ENCODE measurements around the gene NAT9. TPM values are rescaled to one million over a fixed set of nuclear protein-coding genes. Genes with fewer than 3 reads are reported as not detected.

NAT9 gene
- polyA plus RNA-seq, 1 experiment: 33.6 TPM

DNA sequence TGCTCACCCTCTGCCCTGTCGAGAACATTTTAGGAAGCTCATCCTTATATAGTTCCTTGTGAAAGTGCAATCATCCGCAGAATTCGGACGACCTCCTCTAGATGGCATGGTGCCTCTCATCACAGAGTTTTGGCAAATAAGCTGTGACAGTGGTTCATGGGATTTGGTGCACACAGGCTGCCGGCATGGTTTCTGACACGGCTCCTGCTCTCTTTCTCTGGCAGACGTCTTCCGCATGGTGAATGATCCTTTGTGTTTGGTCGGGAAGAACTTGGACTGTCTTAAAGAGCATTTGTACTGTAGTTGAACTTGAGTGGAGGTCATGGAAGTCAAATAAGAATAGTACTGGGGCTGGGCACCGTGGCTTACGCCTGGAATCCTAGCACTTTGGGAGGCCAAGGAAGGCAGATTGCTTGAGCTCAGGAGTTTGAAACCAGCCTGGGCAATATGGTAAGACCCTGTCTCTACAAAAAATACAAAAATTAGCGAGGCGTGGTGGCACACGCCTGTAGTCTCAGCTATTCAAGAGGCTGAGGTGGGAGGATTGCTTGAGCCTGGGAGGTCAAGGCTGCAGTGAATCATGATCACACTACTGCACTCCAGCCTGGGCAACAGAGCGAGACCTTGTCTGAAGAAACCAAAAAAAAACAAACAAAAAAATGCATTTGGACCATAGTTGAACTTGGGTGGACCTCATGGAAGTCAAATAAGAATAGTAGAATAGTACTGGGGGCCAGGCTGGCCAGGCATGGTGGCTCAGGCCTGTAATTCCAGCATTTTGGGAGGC, 34.7 kb upstream of the NAT9 start:
- DNase-seq (ENCODE audit: low read depth, low spot score): no peak
- CTCF ChIA-PET: interaction anchor here (1.2 kb wide), 2 partner anchors 19 kb away, joined by 4 read pairs; no protein-coding TSS in a partner anchor
- POLR2A ChIA-PET: no interaction called here
- Histone ChIP-seq H3K9me3 (ENCODE audit: control insufficient read depth, insufficient read depth, low read length) (no peaks in the 10 kb centered on the region; the same call in 1 of the 2 replicates), H3K27me3 (ENCODE audit: control insufficient read depth, insufficient read depth, low read length) (no peaks in the 10 kb centered on the region), H3K4me3 (ENCODE audit: low read depth, low read length) (no peak overlapping the region), H3K27ac (ENCODE audit: low read depth, low read length) (no peak overlapping the region)
- TF ChIP-seq, protein P1, sequence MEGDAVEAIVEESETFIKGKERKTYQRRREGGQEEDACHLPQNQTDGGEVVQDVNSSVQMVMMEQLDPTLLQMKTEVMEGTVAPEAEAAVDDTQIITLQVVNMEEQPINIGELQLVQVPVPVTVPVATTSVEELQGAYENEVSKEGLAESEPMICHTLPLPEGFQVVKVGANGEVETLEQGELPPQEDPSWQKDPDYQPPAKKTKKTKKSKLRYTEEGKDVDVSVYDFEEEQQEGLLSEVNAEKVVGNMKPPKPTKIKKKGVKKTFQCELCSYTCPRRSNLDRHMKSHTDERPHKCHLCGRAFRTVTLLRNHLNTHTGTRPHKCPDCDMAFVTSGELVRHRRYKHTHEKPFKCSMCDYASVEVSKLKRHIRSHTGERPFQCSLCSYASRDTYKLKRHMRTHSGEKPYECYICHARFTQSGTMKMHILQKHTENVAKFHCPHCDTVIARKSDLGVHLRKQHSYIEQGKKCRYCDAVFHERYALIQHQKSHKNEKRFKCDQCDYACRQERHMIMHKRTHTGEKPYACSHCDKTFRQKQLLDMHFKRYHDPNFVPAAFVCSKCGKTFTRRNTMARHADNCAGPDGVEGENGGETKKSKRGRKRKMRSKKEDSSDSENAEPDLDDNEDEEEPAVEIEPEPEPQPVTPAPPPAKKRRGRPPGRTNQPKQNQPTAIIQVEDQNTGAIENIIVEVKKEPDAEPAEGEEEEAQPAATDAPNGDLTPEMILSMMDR (IDR thresholded peaks at IDR 0.05; ENCODE audit: low read depth, low read length): no peak

DNA sequence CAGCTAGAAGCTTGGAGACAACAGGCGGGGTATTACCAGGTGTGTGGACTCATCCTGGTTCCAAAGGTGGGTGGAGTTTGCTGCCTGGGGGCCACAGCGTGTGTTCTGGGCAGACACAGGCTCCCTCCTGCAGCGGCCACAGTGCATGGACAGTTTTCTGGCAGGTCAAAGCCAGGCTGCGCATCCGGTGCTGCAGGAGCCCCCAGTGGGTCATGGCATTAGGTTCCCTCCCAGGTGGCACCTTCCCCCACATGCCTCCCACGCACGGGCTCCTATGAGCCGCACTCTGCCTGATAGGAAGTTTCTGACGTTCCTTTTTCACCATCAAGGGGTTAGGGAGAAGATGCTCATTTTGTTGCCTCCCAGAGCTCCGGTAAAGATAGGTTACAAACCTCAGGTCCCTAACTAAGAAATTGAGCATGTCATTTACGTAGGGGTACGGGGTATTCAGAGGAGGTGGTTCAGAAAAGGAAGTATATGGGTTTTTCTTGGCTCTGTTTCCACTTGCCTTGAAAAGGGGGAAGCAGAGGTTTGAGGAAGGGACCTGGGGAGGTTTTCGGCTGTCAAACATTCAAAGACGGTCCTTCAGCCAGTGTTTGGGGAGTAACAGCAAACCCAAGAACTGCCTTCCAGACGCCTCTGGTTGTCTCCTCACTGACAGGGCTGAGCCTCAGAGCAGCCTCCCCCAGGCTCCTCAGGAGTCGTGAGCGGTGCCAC, 32.7 kb upstream of the NAT9 start:
- POLR2A ChIA-PET: no interaction called here
- TF ChIP-seq, protein P1 (IDR thresholded peaks at IDR 0.05; ENCODE audit: low read depth, low read length): no peak
- no peaks in the 10 kb centered on the region; the same call in 1 of the 2 replicates for H3K9me3 ChIP-seq (ENCODE audit: control insufficient read depth, insufficient read depth, low read length)
- no peaks in the 10 kb centered on the region for H3K27me3 ChIP-seq (ENCODE audit: control insufficient read depth, insufficient read depth, low read length)
- no peak overlapping the region for H3K27ac ChIP-seq (ENCODE audit: low read depth, low read length)
- CTCF ChIA-PET: interaction anchor here (1.1 kb wide), 1 partner anchor 18 kb away, joined by 4 read pairs; no protein-coding TSS in a partner anchor
- no peak for DNase-seq (ENCODE audit: low read depth, low spot score)
- H3K4me3 ChIP-seq (ENCODE audit: low read depth, low read length): no peak overlapping the region

DNA sequence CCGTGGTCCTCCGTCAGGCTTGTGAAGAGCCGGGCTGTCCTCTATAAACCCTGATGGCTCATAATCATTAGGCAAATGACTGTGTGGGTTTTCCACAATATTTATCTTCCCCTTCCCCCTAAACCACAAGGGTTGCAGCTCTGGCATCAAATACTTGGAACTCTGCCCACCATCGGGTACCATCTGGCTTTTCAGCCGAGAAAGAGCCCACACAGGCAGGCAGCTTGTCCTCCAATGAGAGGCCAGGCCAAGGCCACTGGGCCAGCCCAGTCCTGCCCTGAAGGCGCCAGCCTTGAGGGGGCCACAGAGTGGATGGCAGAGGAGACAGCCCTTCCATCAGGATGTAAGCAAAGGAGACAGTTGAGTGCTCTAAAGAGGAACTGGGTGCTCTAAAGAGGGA, 31.8 kb upstream of the NAT9 start:
- Histone ChIP-seq H3K27me3 (ENCODE audit: control insufficient read depth, insufficient read depth, low read length) (no peaks in the 10 kb centered on the region), H3K27ac (ENCODE audit: low read depth, low read length) (no peak overlapping the region), H3K4me3 (ENCODE audit: low read depth, low read length) (no peak overlapping the region), H3K9me3 (ENCODE audit: control insufficient read depth, insufficient read depth, low read length) (no peaks in the 10 kb centered on the region; the same call in 1 of the 2 replicates)
- TF ChIP-seq, protein P1 (IDR thresholded peaks at IDR 0.05; ENCODE audit: low read depth, low read length): no peak
- no peak for DNase-seq (ENCODE audit: low read depth, low spot score)
- ChIA-PET CTCF (interaction anchor here (1.0 to 1.3 kb wide), 2 partner anchors 16 to 150 kb away, joined by 3 to 6 read pairs; no protein-coding TSS in a partner anchor), POLR2A (no interaction called here)

DNA sequence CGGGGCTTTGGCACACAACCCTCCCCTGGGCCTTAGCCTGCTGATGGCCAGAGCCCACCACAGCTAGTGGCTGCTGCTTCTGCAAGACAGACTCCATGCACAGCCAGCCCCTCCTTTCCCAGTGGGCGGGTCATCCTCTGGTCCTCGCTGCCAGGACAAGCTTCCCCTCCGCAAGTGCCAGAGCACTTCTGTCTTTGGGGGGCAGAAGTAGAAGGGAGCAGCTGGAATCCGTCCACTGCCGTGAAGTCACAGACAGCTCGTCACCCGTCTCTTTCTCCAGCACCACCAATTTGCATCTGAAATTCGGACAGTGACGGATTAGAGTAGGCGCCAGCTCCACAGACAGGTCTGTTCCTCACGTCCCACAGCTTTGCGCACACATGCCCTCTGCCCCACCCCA, 31.3 kb upstream of the NAT9 start:
- ChIA-PET POLR2A (no interaction called here), CTCF (interaction anchor here (1.0 to 1.3 kb wide), 2 partner anchors 16 to 150 kb away, joined by 3 to 6 read pairs; no protein-coding TSS in a partner anchor)
- H3K27ac ChIP-seq (ENCODE audit: low read depth, low read length): no peak overlapping the region
- no peak overlapping the region for H3K4me3 ChIP-seq (ENCODE audit: low read depth, low read length)
- H3K9me3 ChIP-seq (ENCODE audit: control insufficient read depth, insufficient read depth, low read length): no peaks in the 10 kb centered on the region; the same call in 1 of the 2 replicates
- DNase-seq (ENCODE audit: low read depth, low spot score): no peak
- TF ChIP-seq, protein P1 (IDR thresholded peaks at IDR 0.05; ENCODE audit: low read depth, low read length): no peak
- no peaks in the 10 kb centered on the region for H3K27me3 ChIP-seq (ENCODE audit: control insufficient read depth, insufficient read depth, low read length)
